CD4-positive, alpha-beta T cell (primary cell): Measurements from ENCODE around the gene FAM98C. TPM values are rescaled to one million over a fixed set of nuclear protein-coding genes. Genes with fewer than 3 reads are reported as not detected.

ENCODE experiments used
- ATAC-seq: fragments of 200-7000 bp; cut with Tn5 transposase; one replicate; pipeline ENCODE4 v1.10.0; 2022; ENCODE audit warnings: mild to moderate bottlenecking; ENCODE audit not compliant: poor library complexity
- CTCF ChIA-PET: fragments of 350-600 bp; sonication (Branson Sonifier 250); formaldehyde crosslinking; loops from one replicate; lab custom pipeline; 2021; ENCODE audit warnings: antibody characterized with exemption, inconsistent platforms; lab: Charles Lee
- POLR2A ChIA-PET: fragments of 350-600 bp; sonication (Branson Sonifier 250); formaldehyde crosslinking; loops from one replicate; lab custom pipeline; 2021; ENCODE audit warnings: antibody characterized with exemption, inconsistent platforms; lab: Charles Lee
- DNase-seq, 14 experiments: peaks; one replicate each; pipeline ENCODE4 v3.0.0-alpha.2; 2013 to 2020; ENCODE audit warnings: mixed read lengths in 2 of 14
- H3K27ac ChIP-seq, 2 donors: one replicate each; pipeline versions ENCODE4 v1.5.1 to v1.7.0; 2013; ENCODE audit warnings: low read length in 2 of 2, low read depth in 1 of 2, mild to moderate bottlenecking in 1 of 2
- H3K27me3 ChIP-seq, 2 experiments: 1 replicate in 1 of 2; 2 replicates in 1 of 2; pipeline versions ENCODE4 v1.6.1 to v1.7.0; 2013; ENCODE audit warnings: low read length in 2 of 2, control low read depth in 1 of 2, mild to moderate bottlenecking in 1 of 2, moderate library complexity in 1 of 2; ENCODE audit not compliant: insufficient read depth in 2 of 2, control insufficient read depth in 1 of 2
- H3K36me3 ChIP-seq: one replicate; pipeline ENCODE4 v1.6.1; 2013; ENCODE audit warnings: low read length, control low read depth; ENCODE audit not compliant: insufficient read depth
- H3K4me1 ChIP-seq: one replicate; pipeline ENCODE4 v1.6.1; 2013; ENCODE audit warnings: low read length, control low read depth; ENCODE audit not compliant: insufficient read depth
- H3K4me3 ChIP-seq: one replicate; pipeline ENCODE4 v1.5.1; 2013; ENCODE audit warnings: mild to moderate bottlenecking, low read length, moderate library complexity
- H3K9me3 ChIP-seq, 2 experiments: 1 replicate in 1 of 2; 2 replicates in 1 of 2; pipeline versions ENCODE4 v1.6.1 to v1.7.0; 2013; ENCODE audit warnings: low read length in 2 of 2, mild to moderate bottlenecking in 2 of 2, control low read depth in 1 of 2, moderate library complexity in 1 of 2; ENCODE audit not compliant: control insufficient read depth in 1 of 2, insufficient read depth in 1 of 2
- H3K27ac Mint-ChIP-seq: one replicate; pipeline ENCODE4 v1.8.0; 2020; ENCODE audit warnings: mixed read lengths
- H3K27me3 Mint-ChIP-seq: one replicate; pipeline ENCODE4 v1.8.0; 2021; ENCODE audit warnings: mixed read lengths
- H3K36me3 Mint-ChIP-seq: one replicate; pipeline ENCODE4 v1.8.0; 2021; ENCODE audit warnings: low read depth, mixed read lengths
- H3K4me1 Mint-ChIP-seq: one replicate; pipeline ENCODE4 v1.8.0; 2021; ENCODE audit warnings: low read depth, mixed read lengths
- H3K4me3 Mint-ChIP-seq: one replicate; pipeline ENCODE4 v1.8.0; 2020; ENCODE audit warnings: mild to moderate bottlenecking, mixed read lengths
- H3K9me3 Mint-ChIP-seq: one replicate; pipeline ENCODE4 v1.8.0; 2020; ENCODE audit warnings: mixed read lengths
- intact Hi-C, 2 experiments: fragments of 100-400 bp; cut with DNase I in 1 of 2; cut with micrococcal nuclease in 1 of 2; formaldehyde crosslinking; loops; one replicate each; pipeline versions ENCODE4 v1.15.1 to v1.9.0; 2023 to 2025; cut with DNase I, micrococcal nuclease
- total RNA-seq, 174 experiments: library from RNA in 2 of 174; stranded (reverse) in 2 of 174; gene quantifications; one replicate each; pipeline ENCODE4 v1.2.3 and lab custom pipeline; 2021 to 2026
- TF ChIP-seq, protein P1 (sequence below): fragments of 200-600 bp; IDR thresholded peaks from one replicate; pipeline ENCODE4 v1.8.0; 2022; ENCODE audit warnings: antibody characterized with exemption, mild to moderate bottlenecking

FAM98C gene
- total RNA-seq, 2 experiments from 2014 or later: 33.2 to 36.1 TPM

DNA sequence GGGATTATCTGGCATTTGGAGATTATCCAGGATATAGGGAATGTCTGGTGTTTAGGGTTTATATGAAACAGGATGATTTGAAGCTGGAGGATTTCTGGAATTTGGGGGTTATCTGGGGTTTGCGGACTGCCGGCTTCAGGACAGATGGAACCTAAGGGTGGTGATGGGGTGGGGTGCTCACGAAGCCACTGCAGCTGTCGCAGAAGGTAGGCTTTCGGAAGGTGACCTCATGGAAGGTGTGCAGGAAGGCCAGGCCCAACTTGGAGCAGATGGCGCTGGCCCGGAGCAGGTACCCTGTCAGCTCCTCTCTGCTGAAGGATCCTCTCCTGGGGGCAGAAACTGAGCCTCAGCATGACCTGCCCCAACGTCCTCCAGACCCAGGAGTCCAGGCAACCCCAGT lies 9.6 kb downstream of the FAM98C start:
- H3K9me3 ChIP-seq: no peaks in the 10 kb centered on the region
- TF ChIP-seq, protein P1, sequence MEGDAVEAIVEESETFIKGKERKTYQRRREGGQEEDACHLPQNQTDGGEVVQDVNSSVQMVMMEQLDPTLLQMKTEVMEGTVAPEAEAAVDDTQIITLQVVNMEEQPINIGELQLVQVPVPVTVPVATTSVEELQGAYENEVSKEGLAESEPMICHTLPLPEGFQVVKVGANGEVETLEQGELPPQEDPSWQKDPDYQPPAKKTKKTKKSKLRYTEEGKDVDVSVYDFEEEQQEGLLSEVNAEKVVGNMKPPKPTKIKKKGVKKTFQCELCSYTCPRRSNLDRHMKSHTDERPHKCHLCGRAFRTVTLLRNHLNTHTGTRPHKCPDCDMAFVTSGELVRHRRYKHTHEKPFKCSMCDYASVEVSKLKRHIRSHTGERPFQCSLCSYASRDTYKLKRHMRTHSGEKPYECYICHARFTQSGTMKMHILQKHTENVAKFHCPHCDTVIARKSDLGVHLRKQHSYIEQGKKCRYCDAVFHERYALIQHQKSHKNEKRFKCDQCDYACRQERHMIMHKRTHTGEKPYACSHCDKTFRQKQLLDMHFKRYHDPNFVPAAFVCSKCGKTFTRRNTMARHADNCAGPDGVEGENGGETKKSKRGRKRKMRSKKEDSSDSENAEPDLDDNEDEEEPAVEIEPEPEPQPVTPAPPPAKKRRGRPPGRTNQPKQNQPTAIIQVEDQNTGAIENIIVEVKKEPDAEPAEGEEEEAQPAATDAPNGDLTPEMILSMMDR: no peak
- H3K4me1 ChIP-seq: peaks cover 5% of the 10 kb centered on the region
- Mint-ChIP-seq H3K4me1 (peaks cover 10% of the 10 kb centered on the region), H3K27me3 (no peaks in the 10 kb centered on the region), H3K36me3 (peaks cover 6% of the 10 kb centered on the region), H3K9me3 (no peaks in the 10 kb centered on the region), H3K4me3 (no peak overlapping the region), H3K27ac (no peak overlapping the region)
- H3K36me3 ChIP-seq: peaks cover 9% of the 10 kb centered on the region
- DNase-seq (no peak), ATAC-seq (no peak)
- ChIA-PET CTCF (no interaction called here), POLR2A (interaction anchor here (0.6 to 1.9 kb wide), 2 partner anchors 9 to 861 kb away, joined by 3 to 5 read pairs; partner anchors contain the start of gene FAM98C)
- no peaks in the 10 kb centered on the region for H3K27me3 ChIP-seq
- H3K4me3 ChIP-seq: no peak overlapping the region
- H3K27ac ChIP-seq: no peak overlapping the region
- intact Hi-C loops: no loop called here

- no peak for ATAC-seq
- POLR2A ChIA-PET: interaction anchor here (1.9 kb wide), 1 partner anchor 10 kb away, joined by 5 read pairs; the partner anchor contains the start of gene FAM98C
- intact Hi-C loops: no loop called here
- Histone ChIP-seq H3K36me3 (peaks cover 7% of the 10 kb centered on the region), H3K27ac (no peak overlapping the region), H3K27me3 (no peaks in the 10 kb centered on the region), H3K4me1 (peaks cover 10% of the 10 kb centered on the region), H3K9me3 (no peaks in the 10 kb centered on the region), H3K4me3 (no peak overlapping the region)
- H3K9me3 Mint-ChIP-seq: no peaks in the 10 kb centered on the region
- H3K36me3 Mint-ChIP-seq: peaks cover 1% of the 10 kb centered on the region
- TF ChIP-seq, protein P1: no peak
- no peak overlapping the region for H3K4me3 Mint-ChIP-seq
- CTCF ChIA-PET: no interaction called here
- no peak overlapping the region for H3K27ac Mint-ChIP-seq
- H3K4me1 Mint-ChIP-seq: peaks cover 15% of the 10 kb centered on the region
- no peaks in the 10 kb centered on the region for H3K27me3 Mint-ChIP-seq
- no peak for DNase-seq
Measured at GRCh38 chr19:38412961-38413360, 10.1 kb downstream of the FAM98C start.

DNA sequence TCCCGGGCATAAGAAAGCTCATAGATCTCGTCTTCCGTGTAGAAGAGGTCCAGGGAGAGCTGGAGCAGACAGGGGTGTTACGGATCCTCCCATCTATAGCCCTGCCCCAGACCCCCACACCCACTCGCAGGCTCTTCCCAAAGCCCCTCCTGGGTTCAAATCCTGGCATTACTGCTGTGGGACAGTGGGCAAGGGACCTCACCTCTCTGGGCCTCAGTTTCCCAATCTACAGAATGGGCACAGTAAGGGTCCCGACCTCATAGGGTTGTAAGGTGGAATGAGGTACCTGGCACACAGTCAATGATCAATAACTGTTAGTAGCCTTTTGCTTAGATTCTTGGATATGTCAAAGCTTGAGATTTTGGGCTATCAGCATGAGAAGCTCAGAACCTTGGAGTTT lies 10.5 kb downstream of the FAM98C start:
- no peaks in the 10 kb centered on the region for H3K9me3 Mint-ChIP-seq
- no peak overlapping the region for H3K27ac ChIP-seq
- CTCF ChIA-PET: no interaction called here

More for the DNA sequence above, 10.5 kb downstream of the FAM98C start:
- Histone ChIP-seq H3K36me3 (peaks cover 6% of the 10 kb centered on the region), H3K27me3 (no peaks in the 10 kb centered on the region), H3K4me1 (peaks cover 14% of the 10 kb centered on the region), H3K4me3 (no peak overlapping the region), H3K9me3 (no peaks in the 10 kb centered on the region)
- no peaks in the 10 kb centered on the region for H3K27me3 Mint-ChIP-seq
- ATAC-seq (no peak), DNase-seq (no peak)
- intact Hi-C loops: no loop called here
- POLR2A ChIA-PET: interaction anchor here (1.9 kb wide), 1 partner anchor 10 kb away, joined by 5 read pairs; the partner anchor contains the start of gene FAM98C
- no peak overlapping the region for H3K27ac Mint-ChIP-seq
- H3K4me3 Mint-ChIP-seq: no peak overlapping the region
- peaks cover 19% of the 10 kb centered on the region for H3K4me1 Mint-ChIP-seq
- TF ChIP-seq, protein P1: no peak
- H3K36me3 Mint-ChIP-seq: no peaks in the 10 kb centered on the region
